B cell (primary cell): ENCODE data around the gene RFPL1. TPM values are rescaled to one million over a fixed set of nuclear protein-coding genes. Genes with fewer than 3 reads are reported as not detected.

Experiments used
- ATAC-seq: fragments of 200-7000 bp; cut with Tn5 transposase; one replicate; pipeline ENCODE4 v1.10.0; 2021; ENCODE audit warnings: low read depth, mild to moderate bottlenecking, moderate number of reproducible peaks, moderate library complexity
- CTCF ChIA-PET: fragments of 350-600 bp; sonication (Branson Sonifier 250); formaldehyde crosslinking; loops from one replicate; lab custom pipeline; 2021; ENCODE audit warnings: antibody characterized with exemption, inconsistent platforms; lab: Charles Lee
- POLR2A ChIA-PET: fragments of 350-600 bp; sonication (Branson Sonifier 250); formaldehyde crosslinking; loops from one replicate; lab custom pipeline; 2021; ENCODE audit warnings: antibody characterized with exemption; lab: Charles Lee
- DNase-seq: peaks from one replicate; pipeline ENCODE4 v3.0.0; 2013
- H2AFZ ChIP-seq: 2 replicates; pipeline ENCODE4 v1.6.1; 2012; ENCODE audit warnings: mild to moderate bottlenecking, low read depth, low read length; ENCODE audit not compliant: insufficient read depth, poor library complexity, severe bottlenecking
- H3K27ac ChIP-seq, 2 donors: 1 replicate in 1 of 2; 2 replicates in 1 of 2; pipeline ENCODE4 v1.5.1; 2012 to 2013; ENCODE audit warnings: low read length in 2 of 2, mild to moderate bottlenecking in 2 of 2, moderate library complexity in 1 of 2
- H3K27me3 ChIP-seq, 4 experiments: fragments of 200-600 bp in 1 of 4; sonication (generic) in 1 of 4; replicated peaks in 1 of 4; 1 replicate in 2 of 4; 2 replicates in 2 of 4; pipeline versions ENCODE4 v1.6.1 to v1.7.0; 2013 to 2016; ENCODE audit warnings: low read length in 3 of 4, mild to moderate bottlenecking in 2 of 4, mixed read lengths in 1 of 4, moderate library complexity in 1 of 4; ENCODE audit not compliant: insufficient read depth in 4 of 4, control insufficient read depth in 3 of 4; ENCODE audit errors: control extremely low read depth in 1 of 4
- H3K36me3 ChIP-seq, 2 experiments: replicated peaks in 1 of 2; 1 replicate in 1 of 2; 2 replicates in 1 of 2; pipeline versions ENCODE4 v1.6.1 to v1.7.1; 2013; ENCODE audit warnings: low read length in 1 of 2; ENCODE audit not compliant: insufficient read depth in 2 of 2, control insufficient read depth in 1 of 2; ENCODE audit errors: control extremely low read depth in 1 of 2, extremely low read depth in 1 of 2
- H3K4me1 ChIP-seq, 2 donors: fragments of 200-600 bp in 1 of 2; sonication (generic) in 1 of 2; 1 replicate in 1 of 2; 2 replicates in 1 of 2; pipeline versions ENCODE4 v1.5.1 to v1.6.1; 2013 to 2017; ENCODE audit warnings: low read length in 2 of 2; ENCODE audit not compliant: control insufficient read depth in 2 of 2, insufficient read depth in 2 of 2
- H3K4me2 ChIP-seq: replicated peaks from 2 replicates; pipeline ENCODE3; 2012; ENCODE audit warnings: mild to moderate bottlenecking, low read depth, low read length; ENCODE audit not compliant: poor library complexity, severe bottlenecking
- H3K4me3 ChIP-seq, 5 experiments: fragments of 200-600 bp in 1 of 5; sonication (generic) in 1 of 5; 1 replicate in 3 of 5; 2 replicates in 2 of 5; pipeline versions ENCODE4 v1.5.1 to v1.7.0; 2011 to 2016; ENCODE audit warnings: low read length in 4 of 5, mild to moderate bottlenecking in 4 of 5, low read depth in 2 of 5, control low read depth in 1 of 5, moderate library complexity in 1 of 5; ENCODE audit not compliant: insufficient read depth in 1 of 5; ENCODE audit errors: control extremely low read depth in 1 of 5, extremely low read depth in 1 of 5
- H3K79me2 ChIP-seq: fragments of 200-600 bp; sonication (generic); one replicate; pipeline ENCODE4 v1.6.0; 2016; ENCODE audit warnings: low read length; ENCODE audit not compliant: control insufficient read depth, insufficient read depth
- H3K9ac ChIP-seq: fragments of 200-600 bp; sonication (generic); 2 replicates; pipeline ENCODE4 v1.6.1; 2017; ENCODE audit warnings: mild to moderate bottlenecking, low read length, moderate library complexity
- H3K9me3 ChIP-seq, 3 donors: one replicate each; pipeline versions ENCODE4 v1.6.1 to v1.7.1; 2013; ENCODE audit warnings: low read length in 2 of 3; ENCODE audit not compliant: control insufficient read depth in 2 of 3, insufficient read depth in 1 of 3; ENCODE audit errors: control extremely low read depth in 1 of 3
- H4K20me1 ChIP-seq: 2 replicates; pipeline ENCODE4 v1.6.0; 2012; ENCODE audit warnings: mild to moderate bottlenecking, low read length; ENCODE audit not compliant: insufficient read depth, control insufficient read depth, poor library complexity, severe bottlenecking
- H3K27ac Mint-ChIP-seq: one replicate; pipeline ENCODE4 v1.8.0; 2021; ENCODE audit warnings: mixed read lengths
- H3K27me3 Mint-ChIP-seq: one replicate; pipeline ENCODE4 v1.8.0; 2021; ENCODE audit warnings: mixed read lengths
- H3K4me1 Mint-ChIP-seq: one replicate; pipeline ENCODE4 v1.8.0; 2021; ENCODE audit warnings: mixed read lengths
- H3K4me3 Mint-ChIP-seq: one replicate; pipeline ENCODE4 v1.8.0; 2021; ENCODE audit warnings: mixed read lengths
- H3K9me3 Mint-ChIP-seq: one replicate; pipeline ENCODE4 v1.8.0; 2022; ENCODE audit warnings: mixed read lengths; ENCODE audit not compliant: insufficient read depth
- EZH2 ChIP-seq: IDR thresholded peaks from 2 replicates; pipeline ENCODE4 v1.6.1; 2012; ENCODE audit warnings: borderline replicate concordance, low read depth, mild to moderate bottlenecking, moderate library complexity, low read length; ENCODE audit not compliant: insufficient read depth, poor library complexity, severe bottlenecking
- WGBS: methylation state at CpG from one replicate; pipeline ENCODE4 v1.1.5; 2013; ENCODE audit warnings: missing lambda C conversion rate; ENCODE audit not compliant: insufficient coverage; 5-methylcytosine and 5-hydroxymethylcytosine counted together
- intact Hi-C: fragments of 100-400 bp; cut with micrococcal nuclease; formaldehyde crosslinking; loops from one replicate; pipeline ENCODE4 v1.10.0; 2022
- polyA plus RNA-seq: library from polyadenylated mRNA; depleted of rRNA; stranded (reverse); fragments of >200 nt; gene quantifications from 2 replicates; pipeline ENCODE4 v1.2.3, GENCODE V29; 2012
- total RNA-seq, 2 donors: library from RNA; stranded (reverse); fragments of 120-200 nt in 1 of 2; gene quantifications; 1 replicate in 1 of 2; 2 replicates in 1 of 2; pipeline versions ENCODE4 v1.2.3 to v1.2.4, GENCODE V29; 2013 to 2022
- TF ChIP-seq, protein P1 (sequence below): fragments of 200-600 bp; IDR thresholded peaks from one replicate; pipeline ENCODE4 v1.8.0; 2022; ENCODE audit warnings: antibody characterized with exemption, mild to moderate bottlenecking

Gene RFPL1
- total and polyA plus RNA-seq, 2 donors (not counting 1 experiment from before 2014, with no cell fraction given) = not detected

DNA sequence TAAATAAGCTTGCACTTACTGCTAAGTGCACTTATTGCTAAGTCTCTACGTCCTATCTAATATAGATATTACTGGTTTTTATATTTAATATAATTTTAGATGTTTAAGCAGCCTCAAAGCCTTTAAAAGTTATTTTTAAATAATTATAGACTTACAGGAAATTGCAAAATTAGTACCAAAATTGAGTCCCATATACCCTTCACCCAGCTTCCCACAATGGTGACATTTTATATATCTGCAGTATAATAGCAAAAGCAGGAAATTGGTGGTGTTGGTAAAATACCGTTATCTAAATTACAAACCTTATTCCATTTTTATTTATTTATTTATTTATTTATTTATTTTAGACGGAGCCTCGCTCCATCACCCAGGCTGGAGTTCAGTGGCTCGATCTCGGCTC lies 48.1 kb upstream of the RFPL1 start:
- Mint-ChIP-seq H3K9me3 (no peaks in the 10 kb centered on the region), H3K27me3 (no peaks in the 10 kb centered on the region), H3K4me1 (peaks cover 43% of the 10 kb centered on the region), H3K27ac (no peak overlapping the region), H3K4me3 (no peak overlapping the region)
- Histone ChIP-seq H3K27me3 (no peaks in the 10 kb centered on the region), H3K4me1 (peaks cover 36 to 46% of the 10 kb centered on the region in 2 donors), H3K9me3 (no peaks in the 10 kb centered on the region), H3K79me2 (peaks cover 48% of the 10 kb centered on the region), H2AFZ (no peak overlapping the region), H3K27ac (no peak overlapping the region), H3K4me2 (no peak overlapping the region), H3K4me3 (no peak overlapping the region), H4K20me1 (peaks cover under 1% of the 10 kb centered on the region), H3K9ac (no peak overlapping the region), H3K36me3 (peaks cover 0 to under 1% of the 10 kb centered on the region in 2 experiments)
- TF ChIP-seq, protein P1, sequence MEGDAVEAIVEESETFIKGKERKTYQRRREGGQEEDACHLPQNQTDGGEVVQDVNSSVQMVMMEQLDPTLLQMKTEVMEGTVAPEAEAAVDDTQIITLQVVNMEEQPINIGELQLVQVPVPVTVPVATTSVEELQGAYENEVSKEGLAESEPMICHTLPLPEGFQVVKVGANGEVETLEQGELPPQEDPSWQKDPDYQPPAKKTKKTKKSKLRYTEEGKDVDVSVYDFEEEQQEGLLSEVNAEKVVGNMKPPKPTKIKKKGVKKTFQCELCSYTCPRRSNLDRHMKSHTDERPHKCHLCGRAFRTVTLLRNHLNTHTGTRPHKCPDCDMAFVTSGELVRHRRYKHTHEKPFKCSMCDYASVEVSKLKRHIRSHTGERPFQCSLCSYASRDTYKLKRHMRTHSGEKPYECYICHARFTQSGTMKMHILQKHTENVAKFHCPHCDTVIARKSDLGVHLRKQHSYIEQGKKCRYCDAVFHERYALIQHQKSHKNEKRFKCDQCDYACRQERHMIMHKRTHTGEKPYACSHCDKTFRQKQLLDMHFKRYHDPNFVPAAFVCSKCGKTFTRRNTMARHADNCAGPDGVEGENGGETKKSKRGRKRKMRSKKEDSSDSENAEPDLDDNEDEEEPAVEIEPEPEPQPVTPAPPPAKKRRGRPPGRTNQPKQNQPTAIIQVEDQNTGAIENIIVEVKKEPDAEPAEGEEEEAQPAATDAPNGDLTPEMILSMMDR = no peak
- TF ChIP-seq EZH2 = no peak
- POLR2A ChIA-PET = interaction anchor here (0.7 kb wide), 1 partner anchor 87 kb away, joined by 3 read pairs; no protein-coding TSS in a partner anchor
- 100% methylated on average over 2 of the region's 6 CpGs for WGBS
- ATAC-seq = no peak
- intact Hi-C loops = no loop called here
- CTCF ChIA-PET = interaction anchor here (1.3 to 8.7 kb wide), 3 partner anchors 26 to 163 kb away, joined by 3 to 106 read pairs (median 3); partner anchors contain the start of gene THOC5
- DNase-seq = no peak

- Histone ChIP-seq H3K4me2 (no peak overlapping the region), H3K9me3 (no peaks in the 10 kb centered on the region), H3K27me3 (no peaks in the 10 kb centered on the region), H2AFZ (no peak overlapping the region), H3K27ac (no peak overlapping the region), H3K4me1 (peaks cover 25 to 33% of the 10 kb centered on the region in 2 donors), H3K9ac (no peak overlapping the region), H4K20me1 (no peaks in the 10 kb centered on the region), H3K36me3 (no peaks in the 10 kb centered on the region), H3K4me3 (no peak overlapping the region), H3K79me2 (peaks cover 47% of the 10 kb centered on the region)
- POLR2A ChIA-PET = no interaction called here
- ATAC-seq (no peak), DNase-seq (no peak)
- H3K4me3 Mint-ChIP-seq = no peak overlapping the region
- CTCF ChIA-PET = interaction anchor here (0.6 to 8.7 kb wide), 3 partner anchors 28 to 393 kb away, joined by 3 to 106 read pairs (median 3); no protein-coding TSS in a partner anchor
- TF ChIP-seq EZH2 = no peak
- TF ChIP-seq, protein P1 = no peak
- H3K27me3 Mint-ChIP-seq = no peaks in the 10 kb centered on the region
- peak overlapping the region; percentile 1 for H3K27ac Mint-ChIP-seq
- H3K4me1 Mint-ChIP-seq = peaks cover 30% of the 10 kb centered on the region
- intact Hi-C loops = no loop called here
- H3K9me3 Mint-ChIP-seq = no peaks in the 10 kb centered on the region
- 100% methylated on average over 8 of the region's 8 CpGs for WGBS
Measured at GRCh38 chr22:29391546-29391945, 46.8 kb upstream of the RFPL1 start.
